GM19452 (cell line): ENCODE measurements around the gene MGRN1.
A peak's percentile ranks its signal among the peaks of the same experiment; 100 is the strongest.

ENCODE experiments used
- ATAC-seq: cut with Tn5 transposase; IDR thresholded peaks from one replicate; pipeline ENCODE4 v1.9.1; 2021; ENCODE audit not compliant: unreplicated experiment

The MGRN1 gene

DNA sequence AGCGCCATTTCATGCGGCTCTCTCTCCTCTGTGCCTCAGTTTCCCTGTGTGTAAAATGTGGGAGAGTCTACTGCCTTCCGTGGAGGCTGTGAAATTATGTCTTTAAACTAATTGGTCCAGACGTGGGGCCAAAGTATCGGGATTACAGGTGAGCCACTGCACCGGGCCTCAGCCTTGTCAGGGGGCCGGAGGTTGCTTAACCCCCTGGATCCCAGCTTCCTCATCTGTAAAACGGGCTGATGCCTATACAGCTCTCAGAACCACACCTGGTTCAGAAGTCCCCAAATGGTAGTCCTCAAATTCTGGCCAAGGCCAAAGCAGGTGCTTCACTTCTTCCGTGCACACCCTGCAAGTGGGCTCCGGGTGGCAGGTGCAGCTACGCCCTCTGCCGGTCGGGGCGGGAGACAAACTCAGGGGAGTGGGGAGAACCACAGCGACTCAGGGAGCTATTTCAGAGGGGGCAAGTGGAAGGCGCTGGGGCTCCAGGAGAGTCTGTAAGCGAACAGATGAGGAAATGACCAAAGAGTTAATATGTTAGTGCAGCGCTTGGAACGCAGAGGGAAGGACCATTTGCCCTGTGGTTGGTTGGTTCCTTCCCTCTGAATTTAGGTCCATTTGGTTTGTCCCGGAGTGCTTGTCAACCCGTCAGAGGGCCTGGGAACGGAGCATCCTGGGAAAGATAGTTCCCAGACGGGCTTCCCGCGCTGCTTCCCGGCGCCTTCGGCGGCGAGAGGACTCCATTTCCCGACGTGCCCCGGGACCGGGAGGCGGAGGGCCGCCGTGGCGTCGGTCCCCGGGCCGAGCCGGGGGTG lies at the start of gene MGRN1:
Gene MGRN1 (plus strand): TSS at position 812 of the 812 bp plus-strand sequence. CDS start 135 bp downstream, outside the sequence.
- ATAC-seq: peak; percentile 68

DNA sequence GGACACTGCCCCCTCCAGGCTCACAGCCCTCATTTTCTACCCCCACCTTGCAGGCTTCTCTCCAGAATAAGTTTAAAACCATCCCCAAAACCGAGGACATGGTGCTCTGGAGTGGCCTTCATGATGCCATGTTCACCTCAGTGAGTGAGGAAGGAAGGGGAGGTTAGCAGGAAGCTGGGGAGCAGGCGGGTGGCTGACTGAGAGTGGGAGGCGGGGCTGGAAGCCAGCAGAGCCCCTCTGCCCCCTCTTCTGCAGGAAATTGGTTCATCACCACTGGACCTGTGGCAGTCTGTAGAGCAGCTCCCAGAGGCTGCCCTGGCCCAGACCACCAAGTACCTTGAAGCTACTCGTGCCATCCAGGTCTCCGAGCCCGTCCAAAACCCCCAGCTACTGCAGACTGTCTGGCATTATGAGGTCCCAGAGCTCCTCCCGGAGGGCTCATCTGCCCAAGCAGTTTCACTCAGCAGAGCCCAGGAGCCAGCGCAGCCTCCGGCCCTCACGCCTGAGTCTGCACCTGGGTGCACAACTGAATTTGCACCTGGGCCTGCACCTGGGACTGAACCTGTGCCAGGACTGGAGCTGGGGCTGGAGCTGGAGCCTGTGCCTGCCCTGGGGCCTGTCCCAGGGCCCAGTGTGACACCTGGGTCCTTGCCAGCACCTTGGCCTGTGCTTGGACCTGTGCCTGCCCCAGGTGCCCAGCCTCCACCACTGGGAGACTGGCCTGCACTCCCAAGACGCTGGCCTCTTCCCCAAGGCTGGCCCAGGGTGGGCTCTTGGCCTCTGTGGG lies 49.5 kb upstream of the MGRN1 start:
- no peak for ATAC-seq

GRCh38 chr16:4576008-4576407 lies 48.6 kb upstream of the MGRN1 start:
- no peak for ATAC-seq

DNA sequence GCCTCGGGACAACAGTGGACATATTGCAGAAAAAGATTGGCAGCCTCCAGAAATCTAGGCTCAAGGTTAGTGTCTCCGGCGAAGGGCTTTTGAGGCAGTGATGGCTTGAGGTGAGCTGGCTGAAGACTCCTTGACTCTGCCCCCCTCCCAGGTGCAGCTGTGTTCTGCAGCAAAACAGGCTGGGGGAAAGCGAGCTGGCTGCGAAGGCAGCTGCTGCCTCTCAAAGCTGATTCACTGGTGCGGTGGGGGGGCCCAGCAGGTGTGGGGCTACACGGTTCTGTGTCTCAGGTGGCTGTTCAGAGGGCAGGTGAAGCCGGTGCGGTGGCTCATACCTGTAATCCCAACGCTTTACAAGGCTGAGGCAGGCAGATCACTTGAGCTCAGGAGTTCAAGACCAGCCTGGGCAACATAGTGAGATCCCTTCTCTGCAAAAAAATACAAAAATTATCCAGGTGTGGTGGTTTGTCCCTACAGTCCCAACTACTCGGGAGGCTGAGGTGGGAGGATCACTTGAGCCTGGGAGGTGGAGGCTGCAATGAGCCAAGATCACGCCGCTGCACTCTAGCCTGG lies 45.6 kb upstream of the MGRN1 start:
- no peak for ATAC-seq

- ATAC-seq: no peak
Measured at GRCh38 chr16:4580250-4580649, 44.4 kb upstream of the MGRN1 start.

DNA sequence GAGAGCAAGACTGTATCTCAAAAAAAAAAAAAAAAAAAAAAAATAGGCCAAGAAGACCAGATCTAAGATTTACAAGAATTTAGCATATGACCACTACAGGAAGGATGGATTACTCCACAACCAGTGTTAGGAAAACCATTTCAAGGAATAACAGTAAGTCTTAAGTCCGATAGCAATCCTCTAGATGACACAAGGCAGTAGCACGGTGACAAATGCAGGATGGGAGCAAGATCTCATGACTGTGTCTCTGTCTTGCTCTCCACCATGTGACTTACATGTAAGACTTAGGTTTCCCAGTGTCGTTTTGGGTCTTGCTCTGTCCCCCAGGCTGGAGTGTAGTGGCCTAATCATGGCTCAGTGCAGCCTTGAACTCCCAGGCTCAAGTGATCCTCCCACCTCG lies 40.7 kb upstream of the MGRN1 start:
- ATAC-seq: no peak

DNA sequence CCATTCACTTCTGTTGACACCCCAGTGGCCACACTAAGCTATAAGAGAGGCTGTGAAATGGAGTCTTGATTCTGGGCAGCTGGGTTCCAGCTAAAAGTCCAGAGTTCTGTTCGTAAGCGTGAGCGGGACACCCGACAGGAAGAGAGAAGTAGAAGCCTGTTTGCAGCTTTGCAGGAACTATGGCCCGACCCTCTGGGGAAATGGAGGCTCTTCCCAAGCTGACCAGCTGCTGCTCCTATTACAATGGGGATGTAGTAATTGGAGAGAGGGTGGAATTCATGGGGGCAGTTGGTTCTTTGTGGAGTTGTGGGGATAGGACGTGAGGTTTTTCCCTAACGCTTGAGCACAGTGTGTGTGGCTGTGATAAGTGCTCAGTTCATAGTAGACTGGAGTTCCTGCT lies 38.3 kb upstream of the MGRN1 start:
- no peak for ATAC-seq

DNA sequence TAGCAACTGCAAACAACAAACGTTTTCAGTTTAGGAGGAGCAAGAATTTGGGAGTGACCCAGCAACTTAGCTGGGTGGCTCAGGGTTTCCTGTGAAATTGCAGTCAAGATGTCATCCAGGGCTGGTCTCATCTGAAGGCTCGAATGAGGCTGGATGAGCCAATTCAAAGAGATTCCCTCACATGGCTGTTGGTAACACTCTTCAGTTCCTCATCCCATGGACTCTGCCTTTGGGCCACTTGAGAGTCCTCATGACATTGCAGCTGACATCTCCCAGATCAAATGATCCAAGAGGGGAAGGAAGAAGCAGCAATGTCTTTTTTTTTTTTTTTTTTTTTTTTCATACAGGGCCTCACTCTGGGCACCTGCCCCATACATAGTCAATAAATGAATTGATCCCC lies 36.2 kb upstream of the MGRN1 start:
- ATAC-seq: no peak

DNA sequence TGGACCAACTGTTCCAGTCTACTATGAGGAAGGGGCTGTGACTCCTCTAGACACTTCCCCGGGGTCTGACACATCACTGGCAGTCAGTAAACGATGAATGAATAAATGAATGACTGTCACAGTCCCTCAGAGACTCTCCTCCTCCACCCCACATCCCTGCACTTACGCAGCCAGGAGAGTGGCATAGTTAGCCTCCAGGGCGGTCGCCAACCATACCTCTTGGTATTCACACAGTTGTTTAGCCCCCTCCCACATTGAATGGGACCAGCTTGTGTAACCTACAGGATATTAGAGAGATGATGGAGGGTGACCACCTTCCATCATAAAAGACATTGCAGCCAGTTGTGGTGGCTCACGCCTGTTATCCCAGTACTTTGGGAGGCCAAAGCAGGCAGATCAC lies 35.7 kb upstream of the MGRN1 start:
- no peak for ATAC-seq

DNA sequence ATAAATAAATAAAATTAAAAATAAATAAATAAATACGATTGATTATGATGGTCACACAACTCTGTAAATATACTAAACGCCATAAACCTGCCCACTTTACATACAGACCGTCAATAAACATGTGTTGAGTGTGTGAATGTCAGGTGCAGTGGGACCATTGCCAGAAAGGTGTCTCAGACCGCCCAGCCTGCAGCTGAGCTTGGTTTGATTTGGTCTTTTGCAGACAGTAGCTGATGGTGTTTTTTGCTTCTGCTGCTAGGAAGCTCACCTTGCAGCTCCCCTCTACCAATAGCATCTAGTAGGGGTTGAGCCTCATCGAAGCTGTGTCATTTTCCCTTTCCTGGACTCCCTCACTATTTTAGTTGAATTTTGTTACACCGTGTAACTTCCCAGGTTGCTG lies 33.4 kb upstream of the MGRN1 start:
- no peak for ATAC-seq

DNA sequence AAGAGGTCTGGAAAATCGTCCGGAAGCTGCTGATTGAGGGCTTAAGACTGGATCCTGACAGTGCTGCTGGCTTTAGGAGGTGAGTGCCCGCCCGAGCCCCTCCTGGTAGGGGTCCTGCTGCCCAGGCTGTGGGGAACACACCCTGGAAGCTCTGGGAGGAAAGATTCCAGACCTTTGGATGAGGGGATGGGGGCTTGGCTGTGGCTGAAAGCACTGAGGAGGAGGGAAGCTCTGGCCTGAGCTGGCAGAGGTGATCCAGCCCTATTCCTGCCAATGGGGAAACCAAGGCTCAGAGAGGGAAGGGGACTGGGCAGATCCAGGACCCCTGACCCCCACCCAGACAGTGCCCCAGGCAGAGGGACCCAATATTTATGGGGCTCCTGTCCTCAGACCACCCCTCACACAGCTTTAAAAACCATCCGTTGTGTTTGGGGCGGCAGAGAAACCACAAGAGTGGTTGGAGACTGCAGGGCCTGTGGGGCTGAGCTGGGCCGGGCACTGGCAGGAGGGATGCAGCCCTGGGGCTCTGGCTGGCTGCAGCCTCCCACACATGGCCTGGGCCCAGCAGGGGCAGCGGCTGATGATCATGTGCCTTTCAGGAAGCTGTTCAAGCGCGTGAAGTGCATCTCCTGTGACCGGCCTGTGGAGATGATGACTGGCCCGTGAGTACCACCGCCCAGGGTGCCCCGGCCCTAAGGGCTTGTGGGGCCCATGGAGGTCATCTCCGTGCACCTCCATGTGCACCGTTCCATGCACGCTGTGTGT lies 32.7 kb upstream of the MGRN1 start:
- ATAC-seq: no peak

GRCh38 chr16:4593086-4593485 lies 31.5 kb upstream of the MGRN1 start:
- ATAC-seq: no peak

GRCh38 chr16:4594433-4595410 lies 29.9 kb upstream of the MGRN1 start:
- no peak for ATAC-seq

DNA sequence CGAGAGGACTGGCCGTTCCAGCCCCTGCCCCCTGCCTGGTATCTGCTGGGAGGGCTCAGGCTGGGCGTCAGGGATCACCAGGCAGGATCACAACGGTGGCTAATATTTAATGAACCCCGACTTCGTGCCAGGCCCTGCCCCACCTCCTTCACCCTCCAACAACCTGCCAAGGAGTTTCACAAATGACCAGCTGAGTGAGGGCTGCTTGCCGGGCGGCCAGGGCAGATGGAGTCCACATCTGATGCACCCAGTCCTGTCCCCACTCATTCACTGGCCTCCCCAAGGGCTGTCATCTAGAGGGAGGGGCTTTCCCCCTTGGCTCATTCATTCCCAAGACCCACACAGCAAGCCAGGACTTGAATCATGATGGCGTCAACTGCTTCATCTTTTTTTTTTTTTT lies 27.5 kb upstream of the MGRN1 start:
- no peak for ATAC-seq

- ATAC-seq: no peak
Measured at GRCh38 chr16:4599037-4599436, 25.6 kb upstream of the MGRN1 start.

- ATAC-seq: no peak
Measured at GRCh38 chr16:4599545-4599944, 25.1 kb upstream of the MGRN1 start.

- ATAC-seq: no peak
Measured at GRCh38 chr16:4601036-4601863, 23.4 kb upstream of the MGRN1 start.

GRCh38 chr16:4601864-4602186 lies 22.8 kb upstream of the MGRN1 start:
- ATAC-seq: no peak

- no peak for ATAC-seq
Measured at GRCh38 chr16:4602331-4602730, 22.3 kb upstream of the MGRN1 start.
